Left renal pelvis (tissue), 4 donors: Measurements from ENCODE around the gene AFF3. TPM values are rescaled to one million over a fixed set of nuclear protein-coding genes. Genes with fewer than 3 reads are reported as not detected.

ENCODE experiments used
- DNase-seq, 4 donors: peaks; one replicate each; pipeline ENCODE4 v3.0.0-alpha.2; 2013; ENCODE audit warnings: low read depth in 4 of 4, low spot score in 3 of 4
- polyA plus RNA-seq, 4 donors: library from polyadenylated mRNA; unstranded; fragments of 120-200 nt; gene quantifications; one replicate each; pipeline ENCODE4 v1.2.1, GENCODE V29; 2013; ENCODE audit not compliant: insufficient read length in 4 of 4

Gene AFF3
- polyA plus RNA-seq, 4 donors: 19.5 to 72.9 (median 24.7) TPM

DNA sequence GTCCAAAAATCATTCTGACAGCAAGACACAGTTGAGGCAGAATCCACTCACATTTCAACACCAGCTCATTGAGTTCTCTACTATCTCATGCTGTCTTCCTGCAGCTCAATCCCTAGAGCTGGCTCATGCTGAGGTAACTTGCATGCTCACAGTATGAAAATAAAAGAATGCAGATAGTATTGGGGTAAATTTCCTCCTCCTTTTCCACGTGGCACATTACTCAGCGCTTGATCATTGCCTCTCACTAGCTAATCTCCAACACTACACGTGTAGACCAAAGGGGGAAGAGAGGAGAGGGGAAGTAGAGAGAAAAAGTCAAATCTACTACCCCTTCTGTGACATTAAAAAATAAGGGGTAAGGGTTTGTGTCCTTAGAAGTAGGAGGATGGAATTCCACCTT, 300.6 kb downstream of the AFF3 start:
- no peak for DNase-seq

DNA sequence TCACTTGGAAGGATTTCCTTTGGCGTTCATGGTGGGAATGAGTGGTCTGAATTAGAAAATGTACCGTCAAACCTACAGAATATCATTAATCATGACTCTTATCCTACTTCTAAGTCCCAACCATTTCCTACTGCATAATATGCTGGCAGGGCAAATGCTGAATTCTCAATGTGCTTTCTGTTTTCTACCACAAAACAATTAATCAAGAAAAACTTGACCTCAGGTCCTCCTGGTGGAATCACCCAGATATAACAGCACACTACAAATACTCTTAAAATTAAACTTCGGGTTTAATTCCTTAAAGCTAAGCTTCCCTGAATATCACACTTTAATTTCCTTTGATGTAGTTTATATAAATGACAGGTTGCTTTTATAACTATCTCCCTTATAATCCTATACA, 301.6 kb downstream of the AFF3 start:
- DNase-seq: no peak

DNA sequence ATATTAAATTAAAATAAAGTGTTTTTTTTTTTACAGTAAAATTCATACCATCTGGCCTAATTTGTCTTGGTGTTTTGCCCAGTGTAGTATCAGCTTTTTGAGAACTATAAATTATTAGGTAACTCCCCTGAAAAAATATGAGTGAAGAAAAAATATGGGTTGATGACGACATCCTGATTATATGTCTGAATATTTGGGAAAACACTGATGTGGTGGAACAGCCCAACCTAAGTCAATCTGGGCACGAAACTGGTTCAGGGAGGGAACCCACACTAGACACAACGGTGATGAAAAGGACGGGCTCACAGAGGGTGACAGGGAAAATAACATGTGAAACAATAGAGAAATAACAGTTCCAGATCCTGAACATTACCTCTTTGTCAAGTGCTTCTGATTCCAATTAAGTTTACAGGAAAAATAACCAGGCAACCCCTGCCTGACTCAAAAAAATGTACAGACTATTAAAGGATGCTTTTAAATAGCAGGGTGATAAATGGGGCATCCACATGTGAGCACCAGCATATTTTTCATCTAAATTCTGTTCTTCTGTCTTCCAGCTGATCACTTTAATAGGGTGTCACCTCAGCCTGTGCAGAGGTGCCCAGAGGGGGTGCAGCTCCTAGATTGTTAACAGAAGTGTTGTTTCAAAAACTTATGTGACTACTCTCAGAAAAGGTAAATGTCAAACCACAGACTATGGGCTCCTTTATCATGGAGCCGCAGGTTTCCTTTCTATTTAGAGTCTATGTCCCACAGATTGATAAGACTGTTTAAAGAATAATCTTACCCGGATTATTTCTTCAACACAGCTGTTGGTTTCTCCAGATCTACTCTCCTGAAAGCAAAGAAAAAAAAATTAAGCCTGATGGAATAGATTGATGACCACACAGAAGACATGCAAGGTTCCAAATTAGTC, 305.4 kb downstream of the AFF3 start:
- DNase-seq: no peak

DNA sequence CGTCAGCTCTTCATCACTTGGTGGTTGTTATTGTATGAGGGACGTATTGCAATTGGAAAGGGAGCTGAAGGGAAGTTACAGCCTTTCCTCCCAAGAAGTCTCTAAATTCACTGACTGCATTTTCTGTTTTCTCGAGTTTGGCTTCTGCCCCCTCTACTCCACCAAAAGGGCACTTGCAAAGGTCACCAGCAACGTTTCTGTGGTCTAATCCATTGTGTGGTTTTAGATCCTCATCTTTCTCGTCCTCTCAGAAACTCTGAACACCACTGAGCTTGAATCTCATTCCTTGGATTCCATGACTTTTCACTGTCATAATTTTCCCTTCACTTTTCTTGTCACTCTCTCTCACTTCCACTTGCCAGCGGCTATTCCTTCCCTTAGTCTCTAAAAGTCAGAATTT, 308.0 kb downstream of the AFF3 start:
- DNase-seq: no peak

DNA sequence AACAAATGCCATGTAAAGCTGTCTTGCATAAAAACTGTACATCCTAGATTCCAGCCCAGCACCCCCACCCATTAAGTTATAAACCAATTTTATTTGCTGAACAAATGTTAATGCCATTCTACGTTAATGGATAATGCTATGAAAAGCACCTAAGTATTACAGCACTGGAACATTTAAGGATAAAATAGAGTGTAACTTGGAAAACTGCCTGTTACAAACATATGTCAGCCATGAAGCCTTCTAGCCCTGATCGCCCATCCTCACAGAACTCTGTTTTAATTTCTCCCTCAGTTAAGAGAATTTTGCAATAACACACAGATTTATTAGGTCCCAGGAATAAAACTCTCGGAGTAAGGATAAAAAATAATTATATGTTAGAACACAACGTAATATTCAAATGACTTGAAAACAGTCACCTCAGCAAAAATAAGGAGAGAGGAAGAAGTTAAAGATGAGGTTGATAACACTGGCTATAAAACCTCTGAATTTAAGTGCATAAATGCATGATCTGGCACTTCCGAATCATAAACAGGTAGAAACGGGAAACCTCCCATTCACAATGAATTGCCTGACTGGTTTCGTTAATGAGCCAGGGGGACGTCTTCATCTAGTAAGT, 308.7 kb downstream of the AFF3 start:
- DNase-seq: no peak

DNA sequence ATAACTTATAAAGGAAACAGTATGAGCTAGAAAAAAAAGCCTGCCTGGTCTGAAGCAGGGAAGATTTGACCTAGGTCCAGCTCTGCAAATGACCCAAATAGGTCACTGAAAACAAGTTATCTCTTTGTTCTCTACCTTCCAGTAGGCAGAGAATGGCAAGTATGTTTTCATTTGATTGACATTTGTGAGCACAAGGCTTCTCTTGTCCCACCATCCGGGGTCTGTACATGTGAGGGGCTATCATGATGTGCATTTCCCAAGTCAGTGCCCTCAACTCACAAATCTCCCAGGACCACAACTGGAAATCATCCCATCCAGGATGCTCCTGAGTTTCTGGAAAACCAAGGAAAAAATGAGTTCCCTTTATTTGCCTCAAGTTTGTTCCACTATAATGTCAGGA, 309.5 kb downstream of the AFF3 start:
- DNase-seq: no peak

DNA sequence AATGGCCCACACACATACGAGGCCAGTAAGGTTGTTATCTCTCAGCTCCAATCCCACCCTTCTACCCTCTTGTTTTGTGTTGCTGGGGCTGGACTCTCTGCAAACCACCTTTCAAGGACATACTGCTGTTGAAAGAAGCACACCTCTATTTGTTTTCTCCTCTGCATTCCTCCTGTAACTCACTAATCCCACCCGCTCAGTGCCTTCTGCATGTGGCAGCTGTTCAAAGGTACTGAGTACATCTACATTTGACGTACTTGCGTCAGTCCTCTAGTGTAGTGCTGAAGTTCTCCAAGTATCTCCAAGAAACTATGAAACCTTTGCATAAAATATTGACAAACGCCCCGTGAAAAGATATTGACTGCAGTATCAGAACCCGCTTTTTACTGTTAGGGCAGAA, 310.6 kb downstream of the AFF3 start:
- DNase-seq: no peak

DNA sequence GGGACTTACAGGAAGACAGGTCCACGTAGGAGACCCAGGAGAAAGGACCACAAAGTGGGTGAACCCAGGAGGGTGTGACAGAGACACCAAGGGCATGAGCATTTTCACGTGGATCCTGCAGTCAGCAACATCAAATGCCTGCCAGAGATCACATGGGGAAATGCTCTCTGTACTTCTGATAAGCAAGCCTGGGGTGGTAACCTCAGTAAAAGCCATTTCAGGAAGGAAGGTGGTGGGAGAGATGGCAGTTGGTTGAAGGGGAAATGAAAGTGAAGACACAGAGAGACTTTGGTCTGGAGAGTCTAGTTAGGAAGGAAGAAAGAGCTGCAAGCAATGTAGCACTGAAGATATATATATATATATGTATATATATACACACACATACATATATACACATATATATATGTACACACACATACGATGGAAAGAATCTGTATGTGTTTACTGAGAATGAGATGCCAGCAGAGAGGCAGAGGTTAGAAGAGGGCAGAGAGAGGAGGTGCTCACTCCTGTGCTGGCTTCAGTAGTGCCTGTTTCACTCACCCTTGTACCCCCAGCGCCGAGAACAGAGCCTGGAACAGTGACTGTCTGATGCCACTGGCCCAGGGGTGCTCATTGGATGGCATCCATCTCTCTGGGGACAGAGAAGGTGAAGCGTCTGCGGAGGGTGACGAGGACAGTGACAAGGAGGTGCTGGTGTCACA, 314.9 kb downstream of the AFF3 start:
- no peak for DNase-seq

DNA sequence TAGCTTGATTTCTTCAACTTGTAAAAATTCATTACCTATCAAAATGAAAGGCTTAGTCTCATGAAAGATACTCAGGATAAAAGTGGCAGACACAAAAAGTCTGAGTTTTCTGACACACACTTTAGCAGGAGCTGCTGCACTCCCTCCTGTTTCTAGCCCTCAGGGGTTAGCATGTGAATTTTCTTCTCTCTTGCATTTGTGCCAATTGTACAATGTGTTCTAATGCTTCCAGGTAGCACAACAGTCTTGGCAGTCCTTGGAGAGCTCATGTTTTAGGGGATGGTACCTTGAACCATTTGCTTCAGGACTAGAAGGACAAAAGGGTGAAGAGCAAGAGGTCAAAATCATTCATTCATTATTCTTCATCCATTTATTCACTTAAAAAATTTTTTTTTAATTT, 316.8 kb downstream of the AFF3 start:
- DNase-seq: no peak

DNA sequence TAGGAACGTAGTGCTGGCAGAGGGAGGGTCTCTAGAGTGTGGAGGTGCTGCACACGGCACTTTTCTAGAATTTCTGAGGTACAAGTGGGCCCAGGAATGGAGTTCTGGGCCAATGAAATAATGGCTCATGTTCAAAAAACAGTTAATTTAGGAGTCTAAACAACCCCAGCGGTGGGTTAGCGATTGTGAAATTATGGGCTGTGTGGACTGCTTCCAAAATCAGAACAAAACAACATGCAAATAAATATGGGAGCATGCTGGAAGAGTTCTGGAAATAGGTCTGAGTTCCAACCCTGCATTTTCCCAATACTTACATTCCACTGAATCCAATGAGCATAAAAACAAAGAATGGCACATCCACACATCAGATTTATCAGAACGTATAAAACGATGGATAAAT, 317.6 kb downstream of the AFF3 start:
- DNase-seq: no peak

DNA sequence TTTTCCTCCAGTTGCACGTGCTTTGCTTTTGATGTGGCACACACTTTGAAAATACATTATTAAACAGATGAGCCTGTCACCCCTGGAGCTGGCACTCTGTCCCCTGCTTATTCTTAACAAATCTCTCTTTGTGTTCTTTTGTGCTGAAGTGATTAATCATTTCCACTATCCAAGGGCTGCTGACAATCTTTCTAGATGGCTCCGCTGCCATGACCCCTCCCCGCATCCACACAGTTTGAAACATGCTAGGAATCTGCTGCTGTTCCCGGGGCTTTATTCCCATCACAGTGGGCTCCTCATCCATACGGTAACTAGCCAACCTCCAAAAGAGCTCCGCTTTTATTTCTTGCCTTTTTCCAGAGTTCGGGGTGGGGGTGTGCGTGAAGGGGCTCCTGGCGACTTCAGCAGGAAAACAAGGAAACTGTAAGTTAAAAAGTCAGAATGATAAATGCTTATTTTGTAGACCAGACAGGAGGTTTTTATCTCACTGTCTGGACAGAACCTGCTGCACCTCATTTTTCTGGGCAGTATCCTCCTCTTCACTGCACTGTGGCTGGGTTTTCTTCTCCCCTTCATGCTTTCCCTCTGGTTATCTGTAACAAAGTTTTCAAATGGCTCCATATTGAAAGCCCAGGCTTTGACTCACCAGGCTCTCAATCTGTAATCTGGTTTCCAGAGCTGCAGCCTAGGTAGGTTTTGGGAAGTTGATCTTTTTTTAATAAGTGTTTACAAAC, 319.7 kb downstream of the AFF3 start:
- DNase-seq: no peak

DNA sequence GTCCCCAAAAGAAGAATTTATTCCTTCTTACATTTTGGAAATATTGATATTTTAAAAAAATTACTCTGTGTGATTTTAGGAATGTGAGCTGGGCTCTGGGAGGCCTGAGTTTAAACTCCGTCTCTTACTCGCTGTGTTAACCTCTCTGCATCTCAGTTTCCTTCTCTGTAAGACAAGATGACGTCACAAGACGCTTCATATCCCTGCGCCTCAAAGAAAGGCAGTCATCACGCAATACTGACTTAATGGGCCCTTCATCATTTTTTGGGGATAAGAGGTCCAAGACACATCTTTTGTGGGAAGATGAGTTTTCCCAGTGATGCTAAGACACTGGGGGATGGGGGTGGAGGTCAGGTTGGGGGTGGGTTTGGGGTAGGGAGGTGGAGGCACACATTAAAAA, 320.4 kb downstream of the AFF3 start:
- no peak for DNase-seq

DNA sequence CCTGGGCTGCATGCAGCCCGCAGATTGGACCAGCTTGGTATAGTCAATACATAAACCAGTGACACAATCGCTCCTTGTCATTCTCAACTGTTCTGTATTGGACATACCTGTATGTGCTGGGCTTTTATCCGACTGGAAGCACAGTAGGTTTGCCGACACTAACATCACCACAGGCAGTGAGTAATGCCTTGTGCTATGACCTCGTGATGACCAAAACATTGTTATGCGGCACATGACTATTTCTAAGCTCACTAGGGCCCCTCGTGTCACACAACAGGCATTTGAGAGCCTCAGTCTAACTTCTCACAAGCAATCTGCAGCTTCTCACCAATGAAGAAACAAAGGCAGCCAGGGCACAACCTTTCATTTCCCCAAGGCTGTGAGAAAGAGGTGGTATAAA, 320.8 kb downstream of the AFF3 start:
- no peak for DNase-seq

DNA sequence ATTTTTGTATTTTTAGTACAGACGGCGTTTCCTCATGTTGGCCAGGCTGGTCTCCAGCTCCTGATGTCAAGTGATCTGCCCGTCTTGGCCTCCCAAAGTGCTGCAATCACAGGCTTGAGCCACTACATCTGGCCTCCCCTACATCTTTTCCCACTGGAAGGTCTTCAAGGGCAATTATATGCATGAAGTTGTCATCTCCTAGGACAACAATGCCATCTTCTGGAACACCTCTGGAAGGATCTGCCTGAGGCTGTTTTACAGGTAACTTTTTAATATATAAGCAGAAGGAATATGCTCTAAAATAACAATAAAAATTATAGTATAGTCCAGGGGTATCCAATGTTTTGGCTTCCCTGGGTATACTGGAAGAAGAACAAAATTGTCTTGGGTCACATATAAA, 321.4 kb downstream of the AFF3 start:
- no peak for DNase-seq

DNA sequence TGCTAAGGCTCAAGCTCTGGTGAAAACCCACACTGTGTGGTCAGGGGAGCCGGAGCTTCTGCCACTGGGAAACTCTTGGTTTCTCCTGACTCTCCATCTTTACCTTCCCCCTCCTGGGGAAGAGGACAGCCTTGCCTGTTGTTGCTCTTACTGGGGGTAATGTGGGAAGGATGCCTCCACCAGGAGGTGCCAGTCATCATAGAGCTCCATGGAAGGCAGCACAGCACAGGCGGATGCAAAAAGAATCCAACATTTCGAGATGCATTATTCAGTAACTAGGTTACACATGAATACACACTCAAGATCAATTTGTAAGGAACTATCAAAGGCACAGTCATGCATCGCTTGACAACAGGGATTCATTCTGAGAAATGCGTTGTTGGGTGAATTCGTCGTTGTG, 322.6 kb downstream of the AFF3 start:
- DNase-seq: no peak

DNA sequence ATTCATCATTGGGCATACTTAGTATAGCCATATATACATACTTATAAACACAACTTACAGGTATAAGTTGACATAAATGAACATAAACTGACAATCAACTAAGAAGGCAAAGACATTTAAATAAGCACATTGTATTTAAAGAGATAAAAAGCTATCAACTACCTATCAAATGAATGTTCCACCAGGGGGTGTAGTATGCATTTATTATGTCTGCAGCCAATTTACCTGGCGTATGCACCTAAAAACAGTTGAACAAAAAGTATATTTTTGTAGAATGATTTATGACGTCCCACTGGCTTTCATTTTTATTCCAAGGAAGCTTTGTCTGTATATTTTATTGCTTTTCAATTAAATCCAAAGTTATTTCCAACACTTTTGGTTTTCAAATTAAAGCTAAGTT, 323.5 kb downstream of the AFF3 start:
- no peak for DNase-seq

DNA sequence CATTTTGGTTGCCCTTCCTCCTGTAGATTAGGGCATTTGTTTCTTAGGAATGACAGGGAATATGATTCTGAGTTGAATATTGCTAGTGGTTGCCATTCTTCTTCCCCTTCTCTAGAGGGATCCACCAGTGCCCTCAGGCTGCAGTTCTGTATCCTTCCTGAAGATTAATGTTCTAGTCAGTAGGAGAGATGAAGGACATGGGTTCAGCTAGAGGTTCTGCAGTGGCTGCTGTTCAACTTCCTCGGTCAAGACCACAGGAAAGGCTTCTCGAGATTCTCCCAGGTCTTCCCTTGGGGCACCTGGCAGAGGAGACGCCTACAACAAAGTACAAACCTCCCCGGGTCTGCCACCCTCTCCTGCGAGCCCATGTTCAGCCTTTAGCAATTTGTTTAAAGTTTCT, 325.5 kb downstream of the AFF3 start:
- DNase-seq: no peak

DNA sequence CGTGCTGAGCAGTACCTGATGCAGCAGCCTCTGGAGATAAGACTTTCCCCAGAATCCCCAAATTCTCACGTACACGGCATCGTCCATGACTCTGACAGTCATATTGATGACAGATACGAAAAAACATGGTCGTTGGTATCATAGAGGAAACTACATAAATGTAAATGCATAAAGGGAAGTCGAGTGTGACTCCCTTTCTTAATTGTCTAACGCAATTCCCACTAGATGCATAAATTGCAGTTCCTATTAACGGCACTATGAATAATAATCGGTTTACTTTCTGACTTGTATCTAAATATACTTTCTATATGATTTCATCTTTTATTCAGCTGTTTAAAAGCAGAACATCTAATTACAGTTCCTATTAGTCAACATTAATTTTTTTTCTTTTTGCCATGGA, 330.0 kb downstream of the AFF3 start:
- no peak for DNase-seq

DNA sequence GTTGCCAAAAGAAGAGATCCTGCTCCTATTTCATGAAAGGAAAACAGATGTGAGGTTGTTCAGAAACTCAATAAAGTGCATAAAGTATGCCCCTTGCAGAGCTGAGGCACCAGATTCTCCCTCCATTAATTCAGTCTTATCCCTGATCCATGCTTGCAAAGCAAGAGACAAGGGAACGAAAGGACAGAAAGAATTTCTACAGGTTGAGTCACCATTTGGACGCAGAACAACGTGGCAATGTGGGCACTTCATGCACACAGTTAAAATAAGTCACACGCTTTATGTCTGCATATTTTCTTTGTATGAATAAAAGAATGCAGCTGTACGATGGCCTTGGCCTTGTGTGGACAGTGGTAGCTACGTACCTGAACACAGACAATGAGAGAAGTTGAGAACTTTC, 330.8 kb downstream of the AFF3 start:
- no peak for DNase-seq

DNA sequence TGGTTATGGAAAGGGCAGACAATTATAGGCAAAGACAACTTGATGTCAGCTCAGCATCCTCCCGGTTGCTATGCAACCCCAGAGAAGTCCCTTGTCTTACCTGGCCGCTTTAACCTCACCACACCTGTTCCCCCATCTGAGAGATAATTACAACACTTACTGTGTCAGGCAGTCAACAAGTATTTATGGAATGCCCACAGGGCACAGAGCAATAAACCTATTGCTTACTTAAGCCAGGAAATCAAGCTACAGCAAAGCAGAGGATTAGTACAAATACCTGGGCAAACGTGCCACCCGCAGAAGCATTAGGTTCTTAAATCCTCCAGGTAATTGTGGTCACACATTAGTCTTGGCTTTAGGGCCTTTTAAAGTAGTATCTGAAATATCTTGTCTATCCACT, 332.2 kb downstream of the AFF3 start:
- no peak for DNase-seq

DNA sequence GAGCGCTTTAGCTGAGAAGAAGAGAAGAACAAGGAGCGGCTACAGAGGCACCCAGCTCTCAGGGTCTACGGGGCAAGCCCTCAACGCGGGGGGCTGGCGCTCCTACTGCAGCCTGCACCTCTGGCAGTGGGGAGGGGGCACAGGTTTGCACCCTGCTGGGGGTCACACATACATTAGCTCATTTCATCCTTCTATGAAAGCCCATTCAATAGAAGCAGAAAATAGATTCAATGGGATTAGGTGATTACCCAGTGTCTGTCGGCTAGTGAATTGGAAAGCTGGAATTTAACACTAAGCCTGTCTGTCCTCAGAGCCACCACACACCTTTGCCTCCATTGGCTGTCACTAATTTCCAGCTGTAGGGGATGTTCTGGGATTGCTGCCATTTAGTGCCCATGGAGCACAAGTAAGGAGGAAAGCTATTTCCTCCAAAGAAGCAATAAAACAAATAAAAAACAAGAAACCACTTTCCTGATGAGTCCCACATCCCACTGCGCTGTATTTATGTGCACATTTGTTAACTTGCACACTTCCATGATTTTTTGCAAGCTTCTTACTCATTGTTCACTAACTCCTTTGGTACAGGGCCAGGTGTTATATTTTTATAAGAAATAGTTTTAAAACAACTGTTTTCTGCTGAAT, 333.0 kb downstream of the AFF3 start:
- DNase-seq: no peak
